H9 (cell line): Measurements from ENCODE around the gene AIFM3. TPM values are rescaled to one million over a fixed set of nuclear protein-coding genes. Genes with fewer than 3 reads are reported as not detected.

Experiments
- DNase-seq: peaks from one replicate; pipeline ENCODE4 v3.0.0-alpha.2; 2017
- H2AFZ ChIP-seq: one replicate; pipeline ENCODE4 v1.6.1; 2013; ENCODE audit warnings: mild to moderate bottlenecking, low read length, control low read depth, moderate library complexity
- H2AK5ac ChIP-seq: 2 replicates; pipeline ENCODE4 v1.6.1; 2013; ENCODE audit warnings: low read length, control low read depth, mixed read lengths; ENCODE audit not compliant: insufficient read length
- H2BK120ac ChIP-seq: one replicate; pipeline ENCODE4 v1.6.1; 2013; ENCODE audit warnings: low read depth, mild to moderate bottlenecking, low read length, control low read depth, inconsistent platforms; ENCODE audit not compliant: poor library complexity, severe bottlenecking
- H2BK12ac ChIP-seq: 2 replicates; pipeline ENCODE4 v1.6.1; 2013; ENCODE audit warnings: low read length, control low read depth, mixed read lengths, low read depth; ENCODE audit not compliant: insufficient read length
- H2BK15ac ChIP-seq: 2 replicates; pipeline ENCODE4 v1.6.1; 2013; ENCODE audit warnings: low read depth, low read length, control low read depth
- H2BK20ac ChIP-seq: one replicate; pipeline ENCODE4 v1.6.1; 2013; ENCODE audit warnings: low read depth, mild to moderate bottlenecking, low read length, control low read depth, inconsistent platforms; ENCODE audit not compliant: poor library complexity, severe bottlenecking
- H2BK5ac ChIP-seq: 2 replicates; pipeline ENCODE4 v1.6.1; 2013; ENCODE audit warnings: low read length, control low read depth, mixed read lengths; ENCODE audit not compliant: insufficient read length
- H3K14ac ChIP-seq: 2 replicates; pipeline ENCODE4 v1.6.1; 2013; ENCODE audit warnings: low read length, control low read depth; ENCODE audit not compliant: insufficient read depth
- H3K18ac ChIP-seq: 2 replicates; pipeline ENCODE4 v1.6.1; 2013; ENCODE audit warnings: low read depth, mild to moderate bottlenecking, mixed read lengths, low read length, control low read depth; ENCODE audit not compliant: insufficient read length
- H3K23ac ChIP-seq: 2 replicates; pipeline ENCODE4 v1.6.1; 2013; ENCODE audit warnings: low read length, control low read depth, mixed read lengths, low read depth; ENCODE audit not compliant: insufficient read length
- H3K23me2 ChIP-seq: 2 replicates; pipeline ENCODE4 v1.6.1; 2013; ENCODE audit warnings: low read depth, mild to moderate bottlenecking, mixed read lengths, low read length, control low read depth; ENCODE audit not compliant: insufficient read length, poor library complexity, severe bottlenecking
- H3K27ac ChIP-seq: 2 replicates; pipeline ENCODE4 v1.5.1; 2013; ENCODE audit warnings: low read length, control low read depth, mixed read lengths, low read depth; ENCODE audit not compliant: insufficient read length
- H3K27me3 ChIP-seq: 2 replicates; pipeline ENCODE4 v1.6.1; 2013; ENCODE audit warnings: low read length, control low read depth, inconsistent platforms; ENCODE audit not compliant: insufficient read depth
- H3K4ac ChIP-seq: 2 replicates; pipeline ENCODE4 v1.6.1; 2013; ENCODE audit warnings: low read depth, mild to moderate bottlenecking, control low read depth, inconsistent platforms, low read length, moderate library complexity
- H3K4me1 ChIP-seq: 2 replicates; pipeline ENCODE4 v1.6.1; 2013; ENCODE audit warnings: low read length, control low read depth, inconsistent platforms; ENCODE audit not compliant: insufficient read depth
- H3K4me2 ChIP-seq: 2 replicates; pipeline ENCODE4 v1.6.1; 2013; ENCODE audit warnings: low read length, control low read depth, mixed read lengths; ENCODE audit not compliant: insufficient read length, insufficient read depth
- H3K56ac ChIP-seq: 2 replicates; pipeline ENCODE4 v1.6.1; 2013; ENCODE audit warnings: low read depth, mild to moderate bottlenecking, mixed read lengths, low read length, control low read depth; ENCODE audit not compliant: insufficient read length
- H3K79me1 ChIP-seq: 2 replicates; pipeline ENCODE4 v1.6.1; 2013; ENCODE audit warnings: low read depth, mild to moderate bottlenecking, moderate library complexity, low read length, control low read depth, inconsistent platforms; ENCODE audit not compliant: insufficient read depth, poor library complexity, severe bottlenecking
- H3K79me2 ChIP-seq: 2 replicates; pipeline ENCODE4 v1.6.1; 2013; ENCODE audit warnings: low read length, control low read depth, inconsistent platforms; ENCODE audit not compliant: insufficient read depth
- H3K9ac ChIP-seq: 2 replicates; pipeline ENCODE4 v1.6.1; 2013; ENCODE audit warnings: low read length, control low read depth, mixed read lengths; ENCODE audit not compliant: insufficient read length; ENCODE audit errors: extremely low read depth
- H3K9me3 ChIP-seq: one replicate; pipeline ENCODE4 v1.6.1; 2013; ENCODE audit warnings: low read depth, low read length, inconsistent platforms; ENCODE audit not compliant: control insufficient read depth
- H3T11ph ChIP-seq: one replicate; pipeline ENCODE4 v1.6.1; 2013; ENCODE audit warnings: mild to moderate bottlenecking, low read length, control low read depth, inconsistent platforms
- H4K20me1 ChIP-seq: one replicate; pipeline ENCODE4 v1.6.1; 2013; ENCODE audit not compliant: control insufficient read depth, insufficient read length, insufficient read depth
- H4K5ac ChIP-seq: 2 replicates; pipeline ENCODE4 v1.6.1; 2013; ENCODE audit warnings: low read depth, mild to moderate bottlenecking, mixed read lengths, low read length, control low read depth; ENCODE audit not compliant: insufficient read length
- H4K8ac ChIP-seq: replicated peaks from 2 replicates; pipeline ENCODE4 v1.6.1; 2013; ENCODE audit warnings: low read length, control low read depth, mixed read lengths, low read depth; ENCODE audit not compliant: insufficient read length
- H4K91ac ChIP-seq: 2 replicates; pipeline ENCODE4 v1.6.1; 2013; ENCODE audit warnings: low read depth, mild to moderate bottlenecking, moderate library complexity, mixed read lengths, low read length, control low read depth; ENCODE audit not compliant: insufficient read length
- H3K27ac Mint-ChIP-seq, 3 experiments: 2 replicates in 2 of 3; 3 replicates in 1 of 3; pipeline ENCODE4 v1.8.0; 2020 to 2021; ENCODE audit warnings: mixed read lengths in 3 of 3, mild to moderate bottlenecking in 1 of 3, moderate library complexity in 1 of 3
- H3K27me3 Mint-ChIP-seq: 2 replicates; pipeline ENCODE4 v1.8.0; 2021; ENCODE audit warnings: low read depth, mild to moderate bottlenecking, moderate library complexity, mixed read lengths
- H3K36me3 Mint-ChIP-seq, 3 experiments: 2 replicates in 2 of 3; 3 replicates in 1 of 3; pipeline ENCODE4 v1.8.0; 2020 to 2021; ENCODE audit warnings: low read depth in 3 of 3, mixed read lengths in 3 of 3; ENCODE audit not compliant: insufficient read depth in 1 of 3
- H3K4me1 Mint-ChIP-seq, 2 experiments: 2 replicates each; pipeline ENCODE4 v1.8.0; 2020; ENCODE audit warnings: mixed read lengths in 2 of 2
- H3K4me3 Mint-ChIP-seq, 2 experiments: 2 replicates in 1 of 2; 3 replicates in 1 of 2; pipeline ENCODE4 v1.8.0; 2020 to 2021; ENCODE audit warnings: mild to moderate bottlenecking in 2 of 2, mixed read lengths in 2 of 2, moderate library complexity in 1 of 2
- H3K9me3 Mint-ChIP-seq, 2 experiments: 2 replicates in 1 of 2; 3 replicates in 1 of 2; pipeline ENCODE4 v1.8.0; 2020; ENCODE audit warnings: mild to moderate bottlenecking in 2 of 2, mixed read lengths in 2 of 2, moderate library complexity in 1 of 2
- WGBS: extraction: QIAGEN DNeasy Blood & Tissue Kit; methylation state at CpG from one replicate; pipeline ENCODE4 v1.1.7; 2013; ENCODE audit warnings: missing lambda C conversion rate, low lambda C conversion rate, mixed read lengths; ENCODE audit not compliant: insufficient read length; ENCODE audit errors: extremely low coverage; 5-methylcytosine and 5-hydroxymethylcytosine counted together
- total RNA-seq: library from RNA; stranded (reverse); gene quantifications from 2 replicates; pipeline ENCODE4 v1.2.1, GENCODE V29; 2021
- TF ChIP-seq, protein P1 (sequence below): fragments of 200-600 bp; sonication (generic); conservative IDR thresholded peaks from 3 replicates; pipeline ENCODE4 v1.8.0; 2021; ENCODE audit warnings: antibody characterized with exemption, mild to moderate bottlenecking

The AIFM3 gene
- total RNA-seq, 1 experiment from 2014 or later = 1.9 TPM

DNA sequence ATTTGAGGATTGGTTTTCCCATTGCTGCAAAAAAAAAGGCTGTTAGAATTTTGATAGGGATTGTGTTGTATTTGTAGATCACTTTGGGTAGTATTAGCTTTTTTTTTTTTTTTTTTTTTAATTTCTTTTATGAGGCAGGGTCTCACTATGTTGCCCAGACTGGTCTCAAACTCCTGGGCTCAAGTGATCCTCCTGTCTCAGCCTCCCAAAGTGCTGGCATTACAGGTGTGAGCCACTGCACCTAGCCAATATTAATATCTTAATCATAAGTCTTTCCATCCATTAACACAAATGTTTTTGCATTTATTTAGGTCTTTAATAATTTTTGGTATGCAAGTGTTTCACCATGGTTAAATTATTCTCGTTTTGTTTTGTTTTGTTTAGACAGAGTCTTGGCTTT, 23.0 kb upstream of the AIFM3 start:
- Histone ChIP-seq H3K18ac (no peak overlapping the region), H2BK15ac (no peak overlapping the region), H3K79me1 (peaks cover 2% of the 10 kb centered on the region), H4K20me1 (no peaks in the 10 kb centered on the region), H3K4me2 (no peak overlapping the region), H3K23ac (no peak overlapping the region), H3K9ac (no peak overlapping the region), H4K5ac (no peak overlapping the region), H2AFZ (no peak overlapping the region), H3K79me2 (peaks cover 67% of the 10 kb centered on the region), H3K9me3 (no peaks in the 10 kb centered on the region), H3K14ac (no peak overlapping the region), H2AK5ac (no peak overlapping the region), H3K4ac (no peak overlapping the region), H2BK20ac (no peak overlapping the region), H2BK5ac (no peak overlapping the region), H3K56ac (no peak overlapping the region), H3K27me3 (no peaks in the 10 kb centered on the region), H3K23me2 (no peaks in the 10 kb centered on the region), H4K8ac (no peak overlapping the region), H3K27ac (no peak overlapping the region), H3T11ph (no peak overlapping the region), H3K4me1 (no peaks in the 10 kb centered on the region), H2BK120ac (no peak overlapping the region), H2BK12ac (no peak overlapping the region), H4K91ac (no peak overlapping the region)
- Mint-ChIP-seq H3K4me1 (peaks cover 6 to 31% of the 10 kb centered on the region in 2 experiments), H3K27me3 (no peaks in the 10 kb centered on the region; the same call in 1 of the 2 replicates), H3K36me3 (peaks cover 13 to 29% (median 29%) of the 10 kb centered on the region in 3 experiments; a peak in 6 of 7 replicates), H3K4me3 (no peak overlapping the region), H3K9me3 (no peaks in the 10 kb centered on the region), H3K27ac (no peak overlapping the region)
- TF ChIP-seq, protein P1, sequence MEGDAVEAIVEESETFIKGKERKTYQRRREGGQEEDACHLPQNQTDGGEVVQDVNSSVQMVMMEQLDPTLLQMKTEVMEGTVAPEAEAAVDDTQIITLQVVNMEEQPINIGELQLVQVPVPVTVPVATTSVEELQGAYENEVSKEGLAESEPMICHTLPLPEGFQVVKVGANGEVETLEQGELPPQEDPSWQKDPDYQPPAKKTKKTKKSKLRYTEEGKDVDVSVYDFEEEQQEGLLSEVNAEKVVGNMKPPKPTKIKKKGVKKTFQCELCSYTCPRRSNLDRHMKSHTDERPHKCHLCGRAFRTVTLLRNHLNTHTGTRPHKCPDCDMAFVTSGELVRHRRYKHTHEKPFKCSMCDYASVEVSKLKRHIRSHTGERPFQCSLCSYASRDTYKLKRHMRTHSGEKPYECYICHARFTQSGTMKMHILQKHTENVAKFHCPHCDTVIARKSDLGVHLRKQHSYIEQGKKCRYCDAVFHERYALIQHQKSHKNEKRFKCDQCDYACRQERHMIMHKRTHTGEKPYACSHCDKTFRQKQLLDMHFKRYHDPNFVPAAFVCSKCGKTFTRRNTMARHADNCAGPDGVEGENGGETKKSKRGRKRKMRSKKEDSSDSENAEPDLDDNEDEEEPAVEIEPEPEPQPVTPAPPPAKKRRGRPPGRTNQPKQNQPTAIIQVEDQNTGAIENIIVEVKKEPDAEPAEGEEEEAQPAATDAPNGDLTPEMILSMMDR = no peak
- WGBS = no CpG with 5 or more reads among the region's 1 CpG
- DNase-seq = no peak
